K562 (cell line): ENCODE data around the gene RBFOX1. TPM values are rescaled to one million over a fixed set of nuclear protein-coding genes. Genes with fewer than 3 reads are reported as not detected.

Source experiments
- ATAC-seq: fragments of 200-7000 bp; cut with Tn5 transposase; 3 replicates; pipeline ENCODE4 v1.9.1; 2020; ENCODE audit warnings: moderate library complexity
- BruUV-seq: library from RNA; stranded (reverse); fragments of 400-500 nt; replicated peaks from 2 replicates; lab custom pipeline; 2021; lab: Mats Ljungman, UMichigan
- CTCF ChIA-PET: fragments of 300-600 bp; formaldehyde crosslinking; extraction: SDS; loops from one replicate; lab custom pipeline; 2021; ENCODE audit warnings: low intra/inter-chr PET ratio; lab: Yijun Ruan, JAX
- POLR2A ChIA-PET: fragments of 300-600, 350-650 bp; sonication (Branson Sonifier 250); formaldehyde crosslinking; extraction: SDS; loops from one replicate; lab custom pipeline; 2021; ENCODE audit warnings: antibody characterized with exemption, inconsistent platforms; lab: Yijun Ruan, JAX
- DNase-seq, 4 experiments: peaks; one replicate each; pipeline versions ENCODE4 v3.0.0 to v3.0.0-alpha.2; 2011 to 2018; ENCODE audit warnings: low spot score in 3 of 4, mixed read lengths in 3 of 4; ENCODE audit errors: extremely low read depth in 1 of 4
- FAIRE-seq: peaks from 2 replicates; lab custom pipeline; 2011; peaks lifted over from hg19 to GRCh38; lab: Jason Lieb, UNC
- H2AFZ ChIP-seq: 2 replicates; pipeline ENCODE4 v1.6.0; 2011; ENCODE audit warnings: low read depth, low read length, control low read depth, inconsistent platforms
- H3K27ac ChIP-seq: fragments of 200-600 bp; 3 replicates; pipeline ENCODE4 v1.8.0; 2011; ENCODE audit warnings: low read depth, mild to moderate bottlenecking, control low read depth, inconsistent platforms, low read length, moderate library complexity, mixed read lengths; ENCODE audit errors: extremely low read depth
- H3K27me3 ChIP-seq, 2 experiments: fragments of 300-600 bp in 1 of 2; 2 replicates in 1 of 2; 3 replicates in 1 of 2; pipeline versions ENCODE4 v1.6.0 to v1.8.0; 2011; ENCODE audit warnings: inconsistent platforms in 2 of 2, low read length in 2 of 2, mild to moderate bottlenecking in 1 of 2, mixed read lengths in 1 of 2, moderate library complexity in 1 of 2; ENCODE audit not compliant: control insufficient read depth in 2 of 2, insufficient read depth in 2 of 2
- H3K36me3 ChIP-seq: fragments of 300-600 bp; 3 replicates; pipeline ENCODE4 v1.8.0; 2011; ENCODE audit warnings: mild to moderate bottlenecking, low read length, inconsistent platforms; ENCODE audit not compliant: control insufficient read depth, insufficient read depth
- H3K4me1 ChIP-seq, 2 experiments: fragments of 200-600 bp in 1 of 2; replicated peaks in 1 of 2; 2 replicates in 1 of 2; 3 replicates in 1 of 2; pipeline versions ENCODE4 v1.5.1 to v1.8.0; 2011; ENCODE audit warnings: inconsistent platforms in 2 of 2, low read length in 2 of 2, mild to moderate bottlenecking in 1 of 2, mixed read lengths in 1 of 2, moderate library complexity in 1 of 2; ENCODE audit not compliant: control insufficient read depth in 2 of 2, insufficient read depth in 2 of 2
- H3K4me2 ChIP-seq: 2 replicates; pipeline ENCODE4 v1.6.1; 2011; ENCODE audit warnings: low read length, control low read depth, inconsistent platforms, mixed read lengths; ENCODE audit not compliant: insufficient read depth
- H3K4me3 ChIP-seq: fragments of 200-600 bp; sonication (generic), shearing (Covaris generic); 2 replicates; pipeline ENCODE4 v1.5.1; 2016; ENCODE audit warnings: control low read depth, inconsistent platforms
- H3K79me2 ChIP-seq: fragments of 200-600 bp; 3 replicates; pipeline ENCODE4 v1.8.0; 2011; ENCODE audit warnings: low read length, inconsistent platforms; ENCODE audit not compliant: control insufficient read depth, insufficient read depth
- H3K9ac ChIP-seq, 2 experiments: 2 replicates each; pipeline versions ENCODE4 v1.6.0 to v1.6.1; 2011; ENCODE audit warnings: low read depth in 2 of 2, low read length in 2 of 2, control low read depth in 1 of 2, inconsistent platforms in 1 of 2, mild to moderate bottlenecking in 1 of 2, mixed read lengths in 1 of 2; ENCODE audit not compliant: insufficient read depth in 1 of 2
- H3K9me1 ChIP-seq: one replicate; pipeline ENCODE4 v1.6.0; 2011; ENCODE audit warnings: inconsistent platforms, mild to moderate bottlenecking, low read length, moderate library complexity; ENCODE audit not compliant: control insufficient read depth, insufficient read depth
- H3K9me3 ChIP-seq: replicated peaks from 2 replicates; pipeline ENCODE4 v1.5.1; 2011; ENCODE audit warnings: low read depth, low read length, inconsistent platforms; ENCODE audit not compliant: control insufficient read depth, insufficient read depth
- H4K20me1 ChIP-seq: replicated peaks from 2 replicates; pipeline ENCODE4 v1.6.1; 2011; ENCODE audit warnings: low read length, inconsistent platforms, mixed read lengths; ENCODE audit not compliant: control insufficient read depth, insufficient read depth
- CREB1 ChIP-seq, 2 experiments: sonication (generic) in 1 of 2; formaldehyde crosslinking in 1 of 2; IDR thresholded peaks; 2 replicates each; pipeline versions ENCODE4 v1.6.1 to v1.8.0; 2012 to 2022; ENCODE audit warnings: inconsistent platforms in 1 of 2, mild to moderate bottlenecking in 1 of 2, missing genetic modification reagents in 1 of 2, moderate library complexity in 1 of 2
- ELF4 ChIP-seq: fragments of 450-650 bp; formaldehyde crosslinking; IDR thresholded peaks from 2 replicates; pipeline ENCODE4 v1.4.0; 2022; ENCODE audit warnings: missing genetic modification characterization
- FOXK2 ChIP-seq, 2 experiments: fragments of 450-650 bp; IDR thresholded peaks in 1 of 2; conservative IDR thresholded peaks in 1 of 2; 2 replicates each; pipeline ENCODE4 v1.6.1; 2016; ENCODE audit warnings: low read depth in 2 of 2, mild to moderate bottlenecking in 1 of 2
- MTA1 ChIP-seq: fragments of 450-650 bp; IDR thresholded peaks from 2 replicates; pipeline ENCODE4 v1.6.1; 2017; ENCODE audit warnings: borderline replicate concordance
- NBN ChIP-seq: fragments of 450-650 bp; IDR thresholded peaks from 2 replicates; pipeline ENCODE4 v1.6.1; 2016; ENCODE audit warnings: low read depth, mild to moderate bottlenecking
- NR2C2 ChIP-seq, 2 experiments: fragments of 200-800 bp in 1 of 2; sonication (Bioruptor generic) in 1 of 2; sonication (generic) in 1 of 2; formaldehyde crosslinking in 1 of 2; IDR thresholded peaks; 2 replicates each; pipeline versions ENCODE4 v1.6.1 to v1.8.0; 2016 to 2022; ENCODE audit warnings: mild to moderate bottlenecking in 1 of 2, missing compliant biosample characterization in 1 of 2, missing genetic modification characterization in 1 of 2, missing genetic modification reagents in 1 of 2
- RBM17 ChIP-seq: fragments of 200-400 bp; formaldehyde crosslinking; IDR thresholded peaks from 2 replicates; pipeline ENCODE4 v1.6.1; 2017; ENCODE audit warnings: low read depth, mild to moderate bottlenecking, low read length, borderline replicate concordance
- SAFB2 ChIP-seq: fragments of 200-400 bp; formaldehyde crosslinking; IDR thresholded peaks from 2 replicates; pipeline ENCODE4 v1.6.1; 2018; ENCODE audit warnings: borderline replicate concordance, low read length, low read depth, moderate library complexity; ENCODE audit not compliant: severe bottlenecking
- TCF3 ChIP-seq: sonication (generic); formaldehyde crosslinking; IDR thresholded peaks from 2 replicates; pipeline ENCODE4 v1.4.0; 2020; ENCODE audit warnings: mild to moderate bottlenecking, missing genetic modification reagents
- ZNF212 ChIP-seq: fragments of 450-650 bp; formaldehyde crosslinking; IDR thresholded peaks from 2 replicates; pipeline ENCODE4 v1.4.0; 2020; ENCODE audit warnings: mild to moderate bottlenecking
- ZNF707 ChIP-seq: fragments of 250-450 bp; sonication (Bioruptor Pico); conservative IDR thresholded peaks from 2 replicates; pipeline ENCODE4 v1.8.0; 2022; ENCODE audit warnings: inconsistent platforms, mild to moderate bottlenecking, moderate library complexity
- ZSCAN32 ChIP-seq: fragments of 450-650 bp; formaldehyde crosslinking; IDR thresholded peaks from 2 replicates; pipeline ENCODE4 v1.4.0; 2020; ENCODE audit warnings: mild to moderate bottlenecking, moderate library complexity
- WGBS: fragments of 100-300 bp; shearing (Covaris generic); methylation state at CpG from one replicate; pipeline ENCODE4 v1.1.6; 2016; ENCODE audit warnings: low coverage, mixed read lengths; ENCODE audit not compliant: insufficient coverage; ENCODE audit errors: missing lambda C conversion rate; 5-methylcytosine and 5-hydroxymethylcytosine counted together
- in situ Hi-C: fragments of 300-500 bp; cut with MboI; formaldehyde crosslinking; loops from 4 replicates; pipeline ENCODE4 v1.15.0; 2018; ENCODE audit warnings: inconsistent platforms, mixed read lengths
- intact Hi-C: fragments of 100-400 bp; cut with micrococcal nuclease; formaldehyde crosslinking; loops from 2 replicates; pipeline ENCODE4 v1.14.2; 2022
- polyA plus RNA-seq, 8 experiments: library from polyadenylated mRNA; depleted of rRNA in 4 of 8; stranded (reverse) in 5 of 8; unstranded in 3 of 8; fragments of >200 nt; fragmentation: Nextera tagmentation in 2 of 8; fragmentation: Illumina TruSeq in 1 of 8; extraction: Ambion mirVana in 2 of 8; extraction: Trizol in 1 of 8; gene quantifications; 2 replicates each; pipeline versions ENCODE4 v1.2.1 to v1.2.3, GENCODE V29; 2011 to 2014; ENCODE audit warnings: inconsistent platforms in 1 of 8, missing spikeins in 1 of 8
- total RNA-seq, 7 experiments: library from RNA; depleted of rRNA in 6 of 7; stranded (reverse); fragments of >200 nt in 6 of 7; fragmentation: Illumina TruSeq in 2 of 7; extraction: Trizol in 2 of 7; gene quantifications; 2 replicates each; pipeline versions ENCODE4 v1.2.1 to v1.2.3, GENCODE V29; 2011 to 2021; ENCODE audit warnings: low replicate concordance in 1 of 7
- TF ChIP-seq, protein P1 (sequence below): fragments of 450-650 bp; formaldehyde crosslinking; IDR thresholded peaks from 2 replicates; pipeline ENCODE4 v1.4.0; 2020; ENCODE audit warnings: mild to moderate bottlenecking, moderate library complexity

Gene RBFOX1
- total and polyA plus RNA-seq, 9 of the 15 experiments (the other 6 are each of a cell fraction or from before 2014, with no cell fraction given), result 0.03 TPM; not detected in 8

- H3K9me1 ChIP-seq, result no peaks in the 10 kb centered on the region
- DNase-seq, result no peak
- ChIA-PET CTCF (no interaction called here), POLR2A (no interaction called here)
- H3K27ac ChIP-seq, result no peak overlapping the region
- intact Hi-C loops, result no loop called here
- H3K27me3 ChIP-seq, result peaks cover 0 to 2% of the 10 kb centered on the region in 2 experiments; a peak in 1 of 5 replicates
- in situ Hi-C loops, result no loop called here
- no peak for FAIRE-seq
- no peaks in the 10 kb centered on the region for H4K20me1 ChIP-seq
- H3K9ac ChIP-seq, result no peak overlapping the region
- BruUV-seq, result no TSS peak
- no peaks in the 10 kb centered on the region for H3K36me3 ChIP-seq
- ATAC-seq, result no peak
- TF ChIP-seq RBM17 (no peak), ZNF212 (CRISPR knock-in tag) (no peak), ZSCAN32 (CRISPR knock-in tag) (no peak), FOXK2 (conservative IDR thresholded peaks at IDR 0.05 in 1 of 2, IDR thresholded peaks at IDR 0.05 in 1 of 2; ENCODE audit: low read depth in 2 of 2) (no peak), ELF4 (CRISPR knock-in tag) (no peak), NBN (no peak), MTA1 (no peak), CREB1 (IDR thresholded peaks at IDR 0.05) (no peak), CREB1 (CRISPR knock-in tag; IDR thresholded peaks at IDR 0.05) (no peak), TCF3 (no peak), ZNF707 (CRISPR knock-in tag) (no peak), NR2C2 (CRISPR knock-in tag; IDR thresholded peaks at IDR 0.05) (no peak), NR2C2 (tag; IDR thresholded peaks at IDR 0.05) (no peak), SAFB2 (no peak)
- TF ChIP-seq, protein P1, sequence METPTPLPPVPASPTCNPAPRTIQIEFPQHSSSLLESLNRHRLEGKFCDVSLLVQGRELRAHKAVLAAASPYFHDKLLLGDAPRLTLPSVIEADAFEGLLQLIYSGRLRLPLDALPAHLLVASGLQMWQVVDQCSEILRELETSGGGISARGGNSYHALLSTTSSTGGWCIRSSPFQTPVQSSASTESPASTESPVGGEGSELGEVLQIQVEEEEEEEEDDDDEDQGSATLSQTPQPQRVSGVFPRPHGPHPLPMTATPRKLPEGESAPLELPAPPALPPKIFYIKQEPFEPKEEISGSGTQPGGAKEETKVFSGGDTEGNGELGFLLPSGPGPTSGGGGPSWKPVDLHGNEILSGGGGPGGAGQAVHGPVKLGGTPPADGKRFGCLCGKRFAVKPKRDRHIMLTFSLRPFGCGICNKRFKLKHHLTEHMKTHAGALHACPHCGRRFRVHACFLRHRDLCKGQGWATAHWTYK (CRISPR knock-in tag), result no peak
- no peak overlapping the region for H3K4me2 ChIP-seq
- no peaks in the 10 kb centered on the region for H3K9me3 ChIP-seq
- no peak overlapping the region for H3K4me3 ChIP-seq
- no peaks in the 10 kb centered on the region for H3K4me1 ChIP-seq
- H2AFZ ChIP-seq, result no peak overlapping the region
- no peaks in the 10 kb centered on the region for H3K79me2 ChIP-seq
- WGBS, result 0% methylated on average over 2 of the region's 2 CpGs
Observed at GRCh38 chr16:7431723-7432122, 99.1 kb downstream of the RBFOX1 start.
